Activated T-helper 9 cell treated with anti-CD3 and anti-CD28 coated beads, Interleukin-2, amount 50 U/mL, for 16 hours (primary cell): Measurements from ENCODE around the gene VBP1.
"Not testable (repeated sequence)": the region's sequence is repeated elsewhere in the genome, so short reads cannot be mapped to it uniquely, and the experiment has no call there.

ENCODE experiments used
- DNase-seq: peaks from one replicate; pipeline ENCODE4 v3.0.0-alpha.2; 2020; ENCODE audit warnings: low read depth

The VBP1 gene

DNA sequence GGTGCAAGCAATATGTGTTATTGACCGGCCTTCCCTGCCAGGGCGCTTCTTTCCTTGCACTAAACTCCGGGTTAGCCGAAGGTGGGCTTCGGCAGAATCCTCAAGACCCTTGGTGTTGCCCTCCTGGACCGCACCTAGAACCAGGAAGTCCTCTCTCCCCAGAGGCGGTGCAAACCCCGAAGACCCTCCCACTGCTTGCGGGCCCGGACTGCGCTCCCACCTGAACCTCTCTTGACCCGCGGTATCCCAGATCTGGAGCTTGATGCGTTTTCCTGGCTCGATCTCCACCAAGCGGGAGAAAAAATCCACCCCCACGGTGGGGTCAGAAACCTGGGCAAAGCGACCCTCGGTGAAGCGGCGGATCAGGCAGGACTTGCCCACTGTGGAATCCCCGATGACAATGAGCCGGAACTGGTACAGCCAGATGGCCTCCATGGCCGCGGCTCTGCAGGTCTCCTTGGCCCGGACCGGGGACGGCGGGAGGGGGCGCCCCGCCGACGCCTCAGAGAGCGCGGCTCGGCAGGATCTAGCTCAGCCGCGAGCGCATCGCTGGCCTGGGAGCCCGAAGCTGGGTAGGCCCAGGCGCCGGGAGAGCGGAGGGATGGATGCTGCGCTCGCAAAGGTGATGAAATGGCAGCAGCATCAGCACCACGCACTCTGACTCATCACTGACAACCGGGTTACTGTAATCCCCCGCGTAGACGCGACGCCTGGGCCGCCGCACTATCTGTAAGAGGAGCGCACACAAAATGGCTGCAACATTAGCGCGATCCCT, 47.8 kb downstream of the VBP1 start, which contains the start of gene RAB39B:
Gene RAB39B, minus strand, starts transcription at position 638 of the 775 bp plus-strand sequence. Its CDS starts 203 bp downstream, at position 435.
- DNase-seq = peak; percentile 62

- no peak for DNase-seq
Observed at GRCh38 chrX:155266439-155266838, 50.2 kb downstream of the VBP1 start.

DNA sequence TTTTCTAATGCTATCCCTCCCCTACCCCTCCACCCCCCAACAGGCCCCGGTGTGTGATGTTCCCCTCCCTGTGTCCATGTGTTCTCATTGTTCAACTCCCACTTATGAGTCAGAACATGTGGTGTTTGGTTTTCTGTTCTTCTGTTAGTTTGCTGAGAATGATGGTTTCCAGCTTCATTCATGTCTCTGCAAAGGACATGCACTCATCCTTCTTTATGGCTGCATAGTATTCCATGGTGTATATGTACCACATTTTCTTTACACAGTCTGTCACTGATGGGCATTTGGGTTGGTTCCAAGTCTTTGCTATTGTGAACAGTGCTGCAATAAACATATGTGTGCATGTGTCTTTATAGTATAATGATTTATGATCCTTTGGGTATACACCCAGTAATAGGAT, 51.7 kb downstream of the VBP1 start:
- not testable (repeated sequence) for DNase-seq

GRCh38 chrX:155270969-155271368, 54.7 kb downstream of the VBP1 start:
- DNase-seq = no peak

DNA sequence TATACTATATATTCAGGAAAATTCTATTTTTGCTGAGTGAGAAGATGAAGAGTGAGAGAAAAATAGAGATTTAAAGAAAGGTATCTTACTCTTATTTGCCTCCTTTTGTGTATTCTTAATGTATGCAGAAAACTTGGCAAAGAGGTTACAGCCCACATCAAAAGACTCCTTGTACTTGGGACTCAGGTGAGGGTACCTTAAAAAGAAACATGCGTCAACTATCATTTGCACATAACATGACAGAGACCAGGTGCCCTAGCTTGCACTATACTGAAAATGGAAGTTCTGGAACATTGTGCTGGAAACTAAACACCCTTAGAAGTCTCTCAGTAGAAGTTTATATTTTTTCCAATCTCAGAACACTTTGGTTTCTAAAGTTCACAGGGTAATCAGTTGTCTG, 63.6 kb downstream of the VBP1 start:
- no peak for DNase-seq
